ENCODE measurements around the gene MYOD1. TPM values are rescaled to one million over a fixed set of nuclear protein-coding genes. Genes with fewer than 3 reads are reported as not detected.

Gene MYOD1
- total RNA-seq, 1 experiment from 2014 or later: not detected

DNA sequence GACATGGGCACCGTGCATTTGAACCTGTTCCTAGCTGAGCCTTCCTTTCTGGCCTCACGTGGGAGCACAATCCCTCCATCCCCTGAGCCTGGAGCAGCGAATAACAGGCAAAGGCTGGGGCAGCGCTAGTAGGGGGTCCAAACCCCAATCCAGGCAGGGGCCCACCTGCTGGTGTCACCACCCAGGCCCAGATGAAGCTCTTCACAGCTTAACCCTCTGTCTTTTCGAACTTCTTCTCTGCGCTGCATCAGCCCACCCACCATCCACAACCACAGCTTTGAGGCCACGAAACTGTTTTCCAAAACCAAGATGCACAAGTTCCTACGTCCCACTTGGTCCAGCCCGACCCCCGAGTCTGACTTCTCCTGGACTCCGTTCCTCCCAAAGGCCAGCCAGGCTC lies 26.7 kb downstream of the MYOD1 start:
- CTCF ChIA-PET: no interaction called here
- Mint-ChIP-seq H3K27me3 (ENCODE audit: unreplicated experiment) (peaks cover 59% of the 10 kb centered on the region), H3K4me3 (ENCODE audit: low read depth, unreplicated experiment) (no peak overlapping the region), H3K36me3 (ENCODE audit: insufficient read depth, unreplicated experiment) (no peaks in the 10 kb centered on the region), H3K27ac (ENCODE audit: unreplicated experiment) (no peak overlapping the region), H3K9me3 (ENCODE audit: low read depth, unreplicated experiment) (no peaks in the 10 kb centered on the region), H3K4me1 (ENCODE audit: low read depth, unreplicated experiment) (no peaks in the 10 kb centered on the region)
- no peak for DNase-seq
- TF ChIP-seq, protein P1, sequence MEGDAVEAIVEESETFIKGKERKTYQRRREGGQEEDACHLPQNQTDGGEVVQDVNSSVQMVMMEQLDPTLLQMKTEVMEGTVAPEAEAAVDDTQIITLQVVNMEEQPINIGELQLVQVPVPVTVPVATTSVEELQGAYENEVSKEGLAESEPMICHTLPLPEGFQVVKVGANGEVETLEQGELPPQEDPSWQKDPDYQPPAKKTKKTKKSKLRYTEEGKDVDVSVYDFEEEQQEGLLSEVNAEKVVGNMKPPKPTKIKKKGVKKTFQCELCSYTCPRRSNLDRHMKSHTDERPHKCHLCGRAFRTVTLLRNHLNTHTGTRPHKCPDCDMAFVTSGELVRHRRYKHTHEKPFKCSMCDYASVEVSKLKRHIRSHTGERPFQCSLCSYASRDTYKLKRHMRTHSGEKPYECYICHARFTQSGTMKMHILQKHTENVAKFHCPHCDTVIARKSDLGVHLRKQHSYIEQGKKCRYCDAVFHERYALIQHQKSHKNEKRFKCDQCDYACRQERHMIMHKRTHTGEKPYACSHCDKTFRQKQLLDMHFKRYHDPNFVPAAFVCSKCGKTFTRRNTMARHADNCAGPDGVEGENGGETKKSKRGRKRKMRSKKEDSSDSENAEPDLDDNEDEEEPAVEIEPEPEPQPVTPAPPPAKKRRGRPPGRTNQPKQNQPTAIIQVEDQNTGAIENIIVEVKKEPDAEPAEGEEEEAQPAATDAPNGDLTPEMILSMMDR (IDR thresholded peaks at IDR 0.05; ENCODE audit: unreplicated experiment): no peak
- intact Hi-C loops (cut with micrococcal nuclease; ENCODE audit: unreplicated experiment): no loop called here
- BruUV-seq (replicated peaks): no TSS peak

DNA sequence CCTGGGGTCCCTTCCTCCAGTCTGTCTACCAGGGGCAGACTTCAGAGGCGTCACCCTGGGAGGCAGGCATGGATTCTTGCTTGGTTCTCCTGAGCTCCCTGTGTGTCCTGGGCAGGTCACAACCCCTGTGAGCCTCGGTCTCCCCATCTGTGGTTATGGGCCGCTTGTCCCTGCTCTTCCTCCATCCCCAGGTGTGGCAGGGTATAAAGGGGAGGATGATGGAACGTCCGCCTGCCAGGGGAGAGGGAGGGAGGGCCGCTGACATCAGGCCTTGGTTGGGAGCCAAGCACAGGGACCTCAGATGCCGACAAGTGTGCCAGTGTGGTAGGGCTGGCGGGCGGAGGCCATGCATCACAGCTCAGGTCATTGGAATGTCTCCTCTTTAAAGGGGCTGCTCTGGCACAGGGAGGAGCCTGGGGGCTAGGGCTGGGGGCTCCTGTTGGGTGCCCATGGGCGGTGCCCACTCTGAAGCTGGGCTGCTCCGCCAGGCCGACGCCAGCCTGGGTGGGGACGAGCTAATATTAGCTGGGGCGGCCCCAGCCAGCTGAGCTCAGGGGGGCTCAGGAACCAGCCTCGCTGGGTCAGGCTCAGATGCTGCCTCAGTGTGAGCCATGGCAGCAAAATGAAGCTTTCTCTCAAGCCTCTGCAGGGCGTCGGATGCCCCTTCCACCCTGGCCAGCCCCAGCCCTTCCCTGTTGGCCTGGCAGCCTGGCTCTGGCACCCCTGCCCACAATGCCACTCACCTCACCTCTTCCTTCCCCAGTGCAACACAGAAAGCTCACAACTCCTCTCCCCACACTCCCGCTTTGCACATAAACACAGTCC lies 28.0 kb downstream of the MYOD1 start:
- H3K4me3 Mint-ChIP-seq (ENCODE audit: low read depth, unreplicated experiment): no peak overlapping the region
- no peaks in the 10 kb centered on the region for H3K36me3 Mint-ChIP-seq (ENCODE audit: insufficient read depth, unreplicated experiment)
- H3K4me1 Mint-ChIP-seq (ENCODE audit: low read depth, unreplicated experiment): no peaks in the 10 kb centered on the region
- H3K27me3 Mint-ChIP-seq (ENCODE audit: unreplicated experiment): peaks cover 72% of the 10 kb centered on the region
- intact Hi-C loops (cut with micrococcal nuclease; ENCODE audit: unreplicated experiment): no loop called here
- TF ChIP-seq, protein P1 (IDR thresholded peaks at IDR 0.05; ENCODE audit: unreplicated experiment): no peak
- H3K9me3 Mint-ChIP-seq (ENCODE audit: low read depth, unreplicated experiment): no peaks in the 10 kb centered on the region
- DNase-seq: peak; percentile 53
- H3K27ac Mint-ChIP-seq (ENCODE audit: unreplicated experiment): no peak overlapping the region
- CTCF ChIA-PET: interaction anchor here (1.0 kb wide), 1 partner anchor 98 kb away, joined by 3 read pairs; no protein-coding TSS in a partner anchor
- BruUV-seq (replicated peaks): no TSS peak

DNA sequence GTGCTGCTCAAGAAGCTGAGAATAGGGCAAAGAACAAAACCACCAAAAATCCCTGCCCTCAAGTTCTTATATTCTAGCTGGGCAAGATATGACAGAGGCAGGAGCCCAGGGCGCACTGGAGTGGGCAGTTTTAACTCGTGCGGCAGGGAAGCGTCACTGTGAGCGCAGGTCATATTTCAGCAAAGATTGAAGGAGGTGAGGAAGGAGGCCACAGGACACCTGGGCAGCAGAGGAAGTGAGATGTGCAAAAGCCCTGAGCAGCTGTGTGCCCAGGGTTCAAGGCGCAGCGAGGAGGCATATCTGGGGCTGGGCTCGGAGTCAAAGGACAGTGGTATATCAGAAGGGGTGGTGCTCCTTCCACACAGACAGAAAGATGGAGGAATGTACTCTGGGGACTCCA lies 28.7 kb downstream of the MYOD1 start:
- BruUV-seq (replicated peaks): no TSS peak
- Mint-ChIP-seq H3K9me3 (ENCODE audit: low read depth, unreplicated experiment) (no peaks in the 10 kb centered on the region), H3K36me3 (ENCODE audit: insufficient read depth, unreplicated experiment) (no peaks in the 10 kb centered on the region), H3K27me3 (ENCODE audit: unreplicated experiment) (peaks cover 79% of the 10 kb centered on the region), H3K27ac (ENCODE audit: unreplicated experiment) (no peak overlapping the region), H3K4me1 (ENCODE audit: low read depth, unreplicated experiment) (no peaks in the 10 kb centered on the region), H3K4me3 (ENCODE audit: low read depth, unreplicated experiment) (no peak overlapping the region)
- CTCF ChIA-PET: no interaction called here
- no peak for DNase-seq
- TF ChIP-seq, protein P1 (IDR thresholded peaks at IDR 0.05; ENCODE audit: unreplicated experiment): no peak
- intact Hi-C loops (cut with micrococcal nuclease; ENCODE audit: unreplicated experiment): no loop called here

DNA sequence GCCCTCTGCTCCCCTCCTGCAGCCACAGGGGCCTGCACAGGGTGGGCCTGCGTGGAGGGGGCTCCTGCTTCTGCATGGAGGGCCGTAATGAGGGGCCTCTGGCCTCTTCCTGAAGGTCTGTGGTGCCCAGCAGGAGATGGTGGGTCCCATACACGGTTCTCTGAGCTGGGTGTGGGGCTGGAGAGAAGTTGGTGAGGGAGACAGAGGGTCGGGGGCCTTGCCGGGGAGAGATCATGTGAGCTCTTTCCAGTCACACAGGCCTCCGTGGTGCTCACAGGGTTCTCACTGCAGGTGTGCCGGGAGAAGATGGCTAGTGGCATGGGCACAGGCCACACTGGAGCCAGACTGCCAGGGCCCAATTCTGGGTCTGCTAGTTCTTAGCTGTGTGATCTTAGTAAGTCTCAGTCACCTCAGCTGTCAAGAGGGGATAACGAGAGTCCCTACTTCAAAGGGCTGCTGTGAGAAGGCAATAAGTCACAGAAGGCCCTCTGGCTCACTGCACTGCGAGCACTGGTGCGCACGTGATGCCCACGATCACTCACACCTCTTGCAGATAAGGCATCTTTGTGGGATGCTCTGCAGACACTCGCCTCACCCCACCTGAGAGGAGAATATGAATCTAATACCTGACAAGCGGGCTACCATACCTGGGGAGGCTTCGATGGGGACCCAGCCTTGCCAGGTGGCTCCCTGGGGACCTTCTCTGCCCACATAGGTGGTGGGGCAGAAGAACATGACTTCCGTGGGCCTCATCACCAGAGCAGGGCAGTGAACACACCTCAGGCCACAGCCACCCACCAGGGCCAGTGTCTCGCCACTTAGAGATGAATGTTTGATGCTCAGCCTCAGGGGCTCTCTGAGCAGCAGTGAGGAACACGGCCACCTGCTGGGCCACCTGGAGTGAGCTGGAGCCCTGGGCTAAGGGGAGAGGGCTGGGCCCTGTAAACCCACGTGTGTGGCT lies 29.7 kb downstream of the MYOD1 start:
- no peaks in the 10 kb centered on the region for H3K36me3 Mint-ChIP-seq (ENCODE audit: insufficient read depth, unreplicated experiment)
- no peak for DNase-seq
- H3K27ac Mint-ChIP-seq (ENCODE audit: unreplicated experiment): no peak overlapping the region
- intact Hi-C loops (cut with micrococcal nuclease; ENCODE audit: unreplicated experiment): no loop called here
- no TSS peak for BruUV-seq (replicated peaks)
- no peaks in the 10 kb centered on the region for H3K4me1 Mint-ChIP-seq (ENCODE audit: low read depth, unreplicated experiment)
- peaks cover 80% of the 10 kb centered on the region for H3K27me3 Mint-ChIP-seq (ENCODE audit: unreplicated experiment)
- TF ChIP-seq, protein P1 (IDR thresholded peaks at IDR 0.05; ENCODE audit: unreplicated experiment): no peak
- H3K4me3 Mint-ChIP-seq (ENCODE audit: low read depth, unreplicated experiment): no peak overlapping the region
- CTCF ChIA-PET: no interaction called here
- H3K9me3 Mint-ChIP-seq (ENCODE audit: low read depth, unreplicated experiment): no peaks in the 10 kb centered on the region
